Activated CD8-positive, alpha-beta T cell treated with anti-CD3 and anti-CD28 coated beads for 36 hours (primary cell): ENCODE data around the gene ZBTB44. TPM values are rescaled to one million over a fixed set of nuclear protein-coding genes. Genes with fewer than 3 reads are reported as not detected.
"Not testable (repeated sequence)": the region's sequence is repeated elsewhere in the genome, so short reads cannot be mapped to it uniquely, and the experiment has no call there.

Experiments
- ATAC-seq: fragments of 200-7000 bp; cut with Tn5 transposase; one replicate; pipeline ENCODE4 v1.10.0; 2021; ENCODE audit warnings: mild to moderate bottlenecking, moderate library complexity
- CTCF ChIA-PET: fragments of 350-600 bp; sonication (Branson Sonifier 250); formaldehyde crosslinking; loops from one replicate; lab custom pipeline; 2021; ENCODE audit warnings: antibody characterized with exemption; lab: Charles Lee
- POLR2A ChIA-PET: fragments of 350-600 bp; sonication (Branson Sonifier 250); formaldehyde crosslinking; loops from one replicate; lab custom pipeline; 2021; ENCODE audit warnings: antibody characterized with exemption; lab: Charles Lee
- DNase-seq: peaks from one replicate; pipeline ENCODE4 v3.0.0-alpha.2; 2020
- H3K27ac Mint-ChIP-seq: one replicate; pipeline ENCODE4 v1.8.0; 2021; ENCODE audit warnings: mild to moderate bottlenecking, mixed read lengths
- H3K27me3 Mint-ChIP-seq: one replicate; pipeline ENCODE4 v1.8.0; 2021; ENCODE audit warnings: mixed read lengths
- H3K36me3 Mint-ChIP-seq: one replicate; pipeline ENCODE4 v1.8.0; 2021; ENCODE audit warnings: low read depth, mixed read lengths
- H3K4me1 Mint-ChIP-seq: one replicate; pipeline ENCODE4 v1.8.0; 2021; ENCODE audit warnings: low read depth, mixed read lengths
- H3K4me3 Mint-ChIP-seq: one replicate; pipeline ENCODE4 v1.8.0; 2021; ENCODE audit warnings: mild to moderate bottlenecking, moderate library complexity, mixed read lengths
- H3K9me3 Mint-ChIP-seq: one replicate; pipeline ENCODE4 v1.8.0; 2021; ENCODE audit warnings: mixed read lengths
- intact Hi-C: fragments of 100-400 bp; cut with micrococcal nuclease; formaldehyde crosslinking; loops from one replicate; pipeline ENCODE4 v1.10.0; 2022
- total RNA-seq, 2 experiments: library from RNA; stranded (reverse); gene quantifications; one replicate each; pipeline ENCODE4 v1.2.3, GENCODE V29; 2021
- TF ChIP-seq, protein P1 (sequence below): fragments of 200-600 bp; IDR thresholded peaks from one replicate; pipeline ENCODE4 v1.8.0; 2022; ENCODE audit warnings: antibody characterized with exemption, mild to moderate bottlenecking

Gene ZBTB44
- total RNA-seq, 2 experiments from 2014 or later, result 43.0 to 43.7 TPM

DNA sequence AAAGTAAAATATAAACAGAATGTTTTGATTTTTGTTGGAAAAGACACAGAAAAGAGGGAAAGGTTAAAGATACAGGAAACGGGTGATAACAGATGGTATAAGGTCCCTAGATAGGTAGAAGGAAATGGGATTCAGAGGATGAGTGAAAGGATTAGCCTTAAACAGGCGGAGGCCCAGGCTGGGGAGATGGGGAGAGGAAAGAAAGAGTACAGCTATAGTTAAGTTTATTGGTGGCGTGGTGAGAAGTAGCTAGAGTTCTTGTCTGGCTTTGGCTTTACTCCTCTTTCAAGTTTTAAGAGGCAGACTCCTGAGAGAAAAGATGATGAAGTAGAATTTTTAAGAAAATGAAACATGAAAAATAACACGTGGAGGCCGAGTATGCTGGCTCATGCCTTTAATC lies 13.7 kb downstream of the ZBTB44 start:
- no peak overlapping the region for H3K27ac Mint-ChIP-seq
- POLR2A ChIA-PET, result no interaction called here
- no peak overlapping the region for H3K4me3 Mint-ChIP-seq
- intact Hi-C loops, result no loop called here
- peaks cover 10% of the 10 kb centered on the region for H3K9me3 Mint-ChIP-seq
- peaks cover 52% of the 10 kb centered on the region for H3K4me1 Mint-ChIP-seq
- CTCF ChIA-PET, result no interaction called here
- TF ChIP-seq, protein P1, sequence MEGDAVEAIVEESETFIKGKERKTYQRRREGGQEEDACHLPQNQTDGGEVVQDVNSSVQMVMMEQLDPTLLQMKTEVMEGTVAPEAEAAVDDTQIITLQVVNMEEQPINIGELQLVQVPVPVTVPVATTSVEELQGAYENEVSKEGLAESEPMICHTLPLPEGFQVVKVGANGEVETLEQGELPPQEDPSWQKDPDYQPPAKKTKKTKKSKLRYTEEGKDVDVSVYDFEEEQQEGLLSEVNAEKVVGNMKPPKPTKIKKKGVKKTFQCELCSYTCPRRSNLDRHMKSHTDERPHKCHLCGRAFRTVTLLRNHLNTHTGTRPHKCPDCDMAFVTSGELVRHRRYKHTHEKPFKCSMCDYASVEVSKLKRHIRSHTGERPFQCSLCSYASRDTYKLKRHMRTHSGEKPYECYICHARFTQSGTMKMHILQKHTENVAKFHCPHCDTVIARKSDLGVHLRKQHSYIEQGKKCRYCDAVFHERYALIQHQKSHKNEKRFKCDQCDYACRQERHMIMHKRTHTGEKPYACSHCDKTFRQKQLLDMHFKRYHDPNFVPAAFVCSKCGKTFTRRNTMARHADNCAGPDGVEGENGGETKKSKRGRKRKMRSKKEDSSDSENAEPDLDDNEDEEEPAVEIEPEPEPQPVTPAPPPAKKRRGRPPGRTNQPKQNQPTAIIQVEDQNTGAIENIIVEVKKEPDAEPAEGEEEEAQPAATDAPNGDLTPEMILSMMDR, result no peak
- no peaks in the 10 kb centered on the region for H3K27me3 Mint-ChIP-seq
- ATAC-seq (no peak), DNase-seq (no peak)
- peaks cover 40% of the 10 kb centered on the region for H3K36me3 Mint-ChIP-seq

DNA sequence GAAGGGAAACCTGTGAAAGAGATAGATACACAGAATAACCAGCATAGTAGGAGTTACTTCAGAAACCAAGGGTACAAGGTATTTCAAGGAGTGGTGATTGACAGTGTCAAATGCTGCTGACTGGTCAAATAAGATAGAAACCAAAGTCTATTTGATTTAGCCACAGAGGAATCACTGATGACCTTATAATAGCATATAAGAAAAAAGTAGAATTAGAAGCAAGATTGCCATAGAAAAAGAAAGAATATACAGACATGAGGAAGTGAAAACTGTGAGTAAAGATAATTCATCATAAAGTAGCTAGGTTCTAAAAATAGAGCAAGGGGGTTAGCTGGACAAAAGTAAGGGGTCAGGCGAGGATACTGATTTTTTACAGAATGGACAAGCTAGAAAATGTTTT lies 14.2 kb downstream of the ZBTB44 start:
- ChIA-PET POLR2A (interaction anchor here (0.6 kb wide), 1 partner anchor 578 kb away, joined by 3 read pairs; no protein-coding TSS in a partner anchor), CTCF (no interaction called here)
- TF ChIP-seq, protein P1, result no peak
- Mint-ChIP-seq H3K4me3 (no peak overlapping the region), H3K36me3 (peaks cover 38% of the 10 kb centered on the region), H3K9me3 (peaks cover 10% of the 10 kb centered on the region), H3K27ac (peak overlapping the region; percentile 19), H3K27me3 (no peaks in the 10 kb centered on the region), H3K4me1 (peaks cover 49% of the 10 kb centered on the region)
- ATAC-seq (no peak), DNase-seq (no peak)
- intact Hi-C loops, result no loop called here

DNA sequence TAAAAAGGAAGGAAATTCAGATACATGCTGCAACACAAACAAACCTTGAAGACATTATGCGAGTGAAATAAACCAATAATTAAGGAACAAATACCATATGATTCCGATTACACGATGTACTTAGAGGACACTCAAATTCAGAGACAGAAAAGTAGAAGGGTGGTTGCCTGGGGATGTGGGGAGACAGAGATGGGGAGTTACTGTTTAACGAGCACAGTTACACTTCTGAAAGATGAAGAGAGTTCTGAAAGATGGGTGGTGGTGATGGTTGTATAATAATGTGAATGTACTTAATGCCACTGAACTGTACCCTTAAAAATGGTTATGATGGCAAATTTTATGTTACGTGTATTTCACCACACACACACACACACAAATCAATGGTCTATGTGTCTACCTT lies 14.7 kb downstream of the ZBTB44 start:
- TF ChIP-seq, protein P1, result no peak
- Mint-ChIP-seq H3K9me3 (peaks cover 4% of the 10 kb centered on the region), H3K27ac (no peak overlapping the region), H3K36me3 (peaks cover 35% of the 10 kb centered on the region), H3K27me3 (no peaks in the 10 kb centered on the region), H3K4me3 (no peak overlapping the region), H3K4me1 (peaks cover 46% of the 10 kb centered on the region)
- DNase-seq (no peak), ATAC-seq (no peak)
- intact Hi-C loops, result no loop called here
- ChIA-PET CTCF (no interaction called here), POLR2A (interaction anchor here (0.6 kb wide), 1 partner anchor 579 kb away, joined by 3 read pairs; no protein-coding TSS in a partner anchor)

DNA sequence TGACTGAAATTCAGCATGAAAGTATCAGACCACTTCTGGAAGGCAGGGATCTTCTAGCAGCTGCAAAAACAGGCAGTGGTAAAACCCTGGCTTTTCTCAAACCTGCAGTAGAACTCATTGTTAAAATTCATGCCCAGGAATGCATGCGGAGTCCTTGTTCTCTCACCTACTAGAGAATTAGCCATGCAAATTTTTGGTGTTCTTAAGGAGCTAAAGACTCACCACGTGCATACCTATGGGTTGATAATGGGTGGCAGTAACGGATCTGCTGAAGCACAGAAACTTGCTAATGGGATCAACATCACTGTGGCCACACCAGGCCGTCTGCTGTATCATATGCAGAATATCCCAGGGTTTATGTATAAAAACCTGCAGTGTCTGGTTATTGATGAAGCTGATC lies 19.1 kb downstream of the ZBTB44 start:
- H3K9me3 Mint-ChIP-seq, result no peaks in the 10 kb centered on the region
- peaks cover 22% of the 10 kb centered on the region for H3K36me3 Mint-ChIP-seq
- peaks cover 27% of the 10 kb centered on the region for H3K4me1 Mint-ChIP-seq

DNA sequence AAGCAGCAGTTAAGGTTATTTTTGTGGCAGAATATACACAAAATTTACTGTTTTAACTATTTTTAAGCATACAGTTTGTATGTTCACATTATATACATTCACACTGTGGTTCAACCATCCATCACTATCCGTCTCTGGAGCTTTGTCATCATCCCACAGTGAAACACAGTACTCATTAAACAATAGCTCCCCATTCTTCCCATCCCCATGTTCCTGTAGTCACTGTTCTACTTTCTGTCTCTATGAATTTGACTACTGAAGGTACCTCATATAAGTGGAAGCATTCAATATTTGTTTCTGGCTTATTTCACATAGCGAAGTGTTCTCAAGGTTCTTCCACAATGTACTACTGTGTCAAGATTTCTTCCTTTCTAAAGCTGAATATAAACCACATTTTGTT lies 32.6 kb downstream of the ZBTB44 start:
- intact Hi-C loops, result no loop called here
- TF ChIP-seq, protein P1, result no peak
- no peak overlapping the region for H3K4me3 Mint-ChIP-seq
- POLR2A ChIA-PET, result no interaction called here
- H3K9me3 Mint-ChIP-seq, result peaks cover 15% of the 10 kb centered on the region
- no peak for DNase-seq
- CTCF ChIA-PET, result no interaction called here
- H3K27me3 Mint-ChIP-seq, result no peaks in the 10 kb centered on the region
- H3K4me1 Mint-ChIP-seq, result peaks cover 21% of the 10 kb centered on the region
- H3K36me3 Mint-ChIP-seq, result peaks cover 44% of the 10 kb centered on the region
- no peak overlapping the region for H3K27ac Mint-ChIP-seq
- no peak for ATAC-seq

More for the DNA sequence above, 19.1 kb downstream of the ZBTB44 start:
- DNase-seq (no peak), ATAC-seq (no peak)
- CTCF ChIA-PET, result no interaction called here
- POLR2A ChIA-PET, result interaction anchor here (0.7 kb wide), 1 partner anchor 10 kb away, joined by 3 read pairs; no protein-coding TSS in a partner anchor
- Mint-ChIP-seq H3K27me3 (no peaks in the 10 kb centered on the region), H3K27ac (no peak overlapping the region), H3K4me3 (no peak overlapping the region)
- intact Hi-C loops, result no loop called here
- TF ChIP-seq, protein P1, result no peak

DNA sequence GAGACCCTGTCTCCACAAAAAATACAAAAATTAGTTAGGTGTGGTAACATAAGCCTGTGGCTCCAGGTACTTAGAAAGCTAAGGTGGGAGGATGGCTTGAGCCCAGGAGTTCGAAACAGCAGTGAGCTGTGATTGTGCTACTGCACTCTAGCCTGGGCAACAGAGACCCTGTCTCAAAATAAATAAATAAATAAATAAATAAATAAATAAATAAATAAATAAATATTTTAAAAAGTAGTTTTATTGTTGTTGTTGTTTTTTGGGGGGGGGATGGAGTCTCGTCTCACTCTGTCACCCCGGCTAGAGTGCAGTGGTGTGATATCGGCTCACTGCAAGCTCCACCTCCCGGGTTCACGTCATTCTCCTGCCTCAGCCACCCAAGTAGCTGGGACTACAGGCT lies 33.4 kb downstream of the ZBTB44 start:
- peaks cover 15% of the 10 kb centered on the region for H3K9me3 Mint-ChIP-seq
- DNase-seq, H3K4me3 Mint-ChIP-seq, intact Hi-C loops, ATAC-seq, POLR2A ChIA-PET, H3K27me3 Mint-ChIP-seq, H3K27ac Mint-ChIP-seq, CTCF ChIA-PET: not testable (repeated sequence)
- H3K4me1 Mint-ChIP-seq, result peaks cover 19% of the 10 kb centered on the region
- H3K36me3 Mint-ChIP-seq, result peaks cover 36% of the 10 kb centered on the region
